Endothelial cell of umbilical vein (primary cell): ENCODE data around the gene SLFN13. TPM values are rescaled to one million over a fixed set of nuclear protein-coding genes. Genes with fewer than 3 reads are reported as not detected.
"Not testable (repeated sequence)": the region's sequence is repeated elsewhere in the genome, so short reads cannot be mapped to it uniquely, and the experiment has no call there.

ENCODE experiments used
- BruUV-seq: library from RNA; stranded (reverse); fragments of 400-500 nt; replicated peaks from 2 replicates; lab custom pipeline; 2021; lab: Mats Ljungman, UMichigan
- CTCF ChIA-PET: fragments of 300-600, 350-600 bp; sonication (Branson Sonifier 250); formaldehyde crosslinking; loops from one replicate; lab custom pipeline; 2021; ENCODE audit warnings: antibody characterized with exemption, inconsistent platforms; lab: Charles Lee
- POLR2A ChIA-PET: fragments of 300-600, 350-600 bp; sonication (Branson Sonifier 250); formaldehyde crosslinking; loops from one replicate; lab custom pipeline; 2021; ENCODE audit warnings: antibody characterized with exemption, inconsistent platforms; lab: Charles Lee
- DNase-seq: peaks from one replicate; pipeline ENCODE4 v3.0.0-alpha.2; 2011; ENCODE audit warnings: low read depth, low spot score
- FAIRE-seq: peaks from 2 replicates; lab custom pipeline; 2011; peaks lifted over from hg19 to GRCh38; lab: Jason Lieb, UNC
- H2AFZ ChIP-seq: 2 replicates; pipeline ENCODE4 v1.6.0; 2012; ENCODE audit warnings: low read depth, low read length, control low read depth, inconsistent platforms
- H3K27ac ChIP-seq: 2 replicates; pipeline ENCODE4 v1.5.1; 2011; ENCODE audit warnings: low read depth, mild to moderate bottlenecking, control low read depth, low read length, moderate library complexity; ENCODE audit not compliant: insufficient read depth
- H3K27me3 ChIP-seq, 2 experiments: 2 replicates each; pipeline versions ENCODE4 v1.6.0 to v1.6.1; 2011; ENCODE audit warnings: low read length in 2 of 2, mixed read lengths in 1 of 2; ENCODE audit not compliant: control insufficient read depth in 2 of 2, insufficient read depth in 2 of 2
- H3K36me3 ChIP-seq, 2 experiments: 2 replicates in 1 of 2; 3 replicates in 1 of 2; pipeline ENCODE4 v1.5.1; 2011; ENCODE audit warnings: low read length in 2 of 2, mild to moderate bottlenecking in 1 of 2, moderate library complexity in 1 of 2; ENCODE audit not compliant: control insufficient read depth in 2 of 2, insufficient read depth in 2 of 2; ENCODE audit errors: extremely low read depth in 1 of 2
- H3K4me1 ChIP-seq: 3 replicates; pipeline ENCODE4 v1.5.1; 2011; ENCODE audit warnings: mild to moderate bottlenecking, low read length; ENCODE audit not compliant: control insufficient read depth, insufficient read depth; ENCODE audit errors: extremely low read depth
- H3K4me2 ChIP-seq: 2 replicates; pipeline ENCODE4 v1.6.1; 2011; ENCODE audit warnings: low read length, control low read depth, mixed read lengths; ENCODE audit not compliant: insufficient read depth
- H3K4me3 ChIP-seq, 3 experiments: fragments of 200-600 bp in 1 of 3; sonication (generic), shearing (Covaris generic) in 1 of 3; replicated peaks in 1 of 3; 2 replicates each; pipeline ENCODE4 v1.5.1; 2011 to 2016; ENCODE audit warnings: control low read depth in 3 of 3, low read length in 3 of 3, mild to moderate bottlenecking in 2 of 3, inconsistent platforms in 1 of 3, low read depth in 1 of 3, moderate library complexity in 1 of 3; ENCODE audit not compliant: insufficient read depth in 1 of 3
- H3K79me2 ChIP-seq: 2 replicates; pipeline ENCODE4 v1.6.0; 2012; ENCODE audit warnings: low read length, inconsistent platforms; ENCODE audit not compliant: control insufficient read depth, insufficient read depth
- H3K9ac ChIP-seq: replicated peaks from 2 replicates; pipeline ENCODE3; 2011; ENCODE audit warnings: low read length, control low read depth; ENCODE audit not compliant: insufficient read depth; ENCODE audit errors: extremely low read depth
- H3K9me1 ChIP-seq: replicated peaks from 3 replicates; pipeline ENCODE4 v1.6.0; 2011; ENCODE audit warnings: mild to moderate bottlenecking, low read length; ENCODE audit not compliant: control insufficient read depth, insufficient read depth; ENCODE audit errors: extremely low read depth
- H3K9me3 ChIP-seq: replicated peaks from 2 replicates; pipeline ENCODE4 v1.5.1; 2012; ENCODE audit warnings: low read length, inconsistent platforms; ENCODE audit not compliant: control insufficient read depth, insufficient read depth
- H4K20me1 ChIP-seq: replicated peaks from 2 replicates; pipeline ENCODE3; 2011; ENCODE audit warnings: mild to moderate bottlenecking, low read length; ENCODE audit not compliant: control insufficient read depth, insufficient read depth; ENCODE audit errors: extremely low read depth
- EZH2 ChIP-seq: IDR thresholded peaks from 2 replicates; pipeline ENCODE4 v1.6.1; 2012; ENCODE audit warnings: borderline replicate concordance, low read depth, mild to moderate bottlenecking, moderate library complexity, low read length, inconsistent platforms; ENCODE audit not compliant: severe bottlenecking
- FOS ChIP-seq: IDR thresholded peaks from 2 replicates; pipeline ENCODE4 v1.6.1; 2011; ENCODE audit warnings: mild to moderate bottlenecking, low read length, moderate library complexity, borderline replicate concordance; ENCODE audit not compliant: insufficient read depth
- GATA2 ChIP-seq: IDR thresholded peaks from 2 replicates; pipeline ENCODE4 v1.7.0; 2011; ENCODE audit warnings: low read depth, mild to moderate bottlenecking, moderate library complexity, mixed read lengths, low read length; ENCODE audit not compliant: insufficient read length, insufficient read depth
- JUN ChIP-seq: IDR thresholded peaks from 2 replicates; pipeline ENCODE4 v1.6.1; 2011; ENCODE audit warnings: borderline replicate concordance, low read depth; ENCODE audit not compliant: insufficient read length, insufficient read depth
- MYC ChIP-seq: IDR thresholded peaks from one replicate; pipeline ENCODE4 v1.6.1; 2011; ENCODE audit warnings: mild to moderate bottlenecking, low read depth, low read length
- POLR2A ChIP-seq: IDR thresholded peaks from 2 replicates; pipeline ENCODE4 v1.6.1; 2012; ENCODE audit warnings: low read depth, mild to moderate bottlenecking, control low read depth, low read length
- POLR2AphosphoS5 ChIP-seq: IDR thresholded peaks from 2 replicates; pipeline ENCODE4 v1.6.1; 2012; ENCODE audit warnings: low read depth, mild to moderate bottlenecking, control low read depth, low read length, moderate library complexity; ENCODE audit not compliant: insufficient read depth
- dilution Hi-C: fragments of 300-500 bp; cut with MboI; formaldehyde crosslinking; loops from one replicate; pipeline ENCODE4 v1.15.0; 2019; ENCODE audit warnings: low sequenced_read_pairs; ENCODE audit not compliant: extremely low pct_ligation_motif_present
- intact Hi-C: fragments of 100-400 bp; cut with micrococcal nuclease; formaldehyde crosslinking; loops from one replicate; pipeline ENCODE4 v1.10.0; 2022
- polyA plus RNA-seq, 4 experiments: library from polyadenylated mRNA; depleted of rRNA in 3 of 4; stranded (reverse) in 3 of 4; unstranded in 1 of 4; fragments of >200 nt; gene quantifications; 2 replicates each; pipeline versions ENCODE4 v1.2.1 to v1.2.3, GENCODE V29; 2011 to 2012; ENCODE audit warnings: missing spikeins in 1 of 4
- total RNA-seq: library from RNA; stranded (reverse); gene quantifications from 2 replicates; pipeline ENCODE4 v1.2.3, GENCODE V29; 2021
- TF ChIP-seq, protein P1 (sequence below): IDR thresholded peaks from 2 replicates; pipeline ENCODE4 v1.6.1; 2011; ENCODE audit not compliant: insufficient read depth, insufficient read length
- TF ChIP-seq, protein P2 (sequence below), 2 donors: IDR thresholded peaks; 1 replicate in 1 of 2; 2 replicates in 1 of 2; pipeline ENCODE4 v1.5.1; 2011; ENCODE audit warnings: low read length in 2 of 2, mild to moderate bottlenecking in 2 of 2, moderate library complexity in 2 of 2, control low read depth in 1 of 2, inconsistent platforms in 1 of 2, low read depth in 1 of 2; ENCODE audit not compliant: insufficient read depth in 1 of 2; ENCODE audit errors: extremely low read depth in 1 of 2

The SLFN13 gene
- total and polyA plus RNA-seq, 2 donors (not counting 3 experiments of a cell fraction or from before 2014, with no cell fraction given) = 2.3 to 13.7 TPM

DNA sequence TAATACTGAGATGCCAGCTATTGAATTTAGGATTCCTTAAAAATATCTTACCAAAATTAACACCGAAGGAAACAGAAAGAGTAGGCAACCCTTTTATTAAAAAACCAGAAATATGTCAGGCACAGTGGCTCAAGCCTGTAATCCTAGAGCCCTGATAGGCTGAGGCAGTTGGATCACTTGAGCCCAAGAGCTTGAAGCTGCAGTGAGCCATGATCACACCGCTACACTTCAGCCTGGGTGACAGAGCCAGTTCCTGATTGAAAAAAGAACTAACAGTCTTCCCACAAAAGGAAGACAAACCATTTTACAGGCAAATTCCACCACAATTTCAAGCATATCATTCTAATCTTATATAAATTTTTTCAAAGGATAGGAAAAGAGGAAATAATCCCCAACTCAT lies 31.9 kb downstream of the SLFN13 start:
- H3K27me3 ChIP-seq = no peaks in the 10 kb centered on the region
- ChIA-PET CTCF (no interaction called here), POLR2A (no interaction called here)
- peaks cover 3% of the 10 kb centered on the region for H4K20me1 ChIP-seq
- H3K4me3 ChIP-seq = no peak overlapping the region
- H2AFZ ChIP-seq = no peak overlapping the region
- intact Hi-C loops = no loop called here
- H3K79me2 ChIP-seq = peaks cover 59% of the 10 kb centered on the region
- TF ChIP-seq MYC = no peak
- TF ChIP-seq POLR2A = no peak
- TF ChIP-seq FOS = no peak
- no peak for TF ChIP-seq GATA2
- TF ChIP-seq JUN = no peak
- TF ChIP-seq, protein P1, sequence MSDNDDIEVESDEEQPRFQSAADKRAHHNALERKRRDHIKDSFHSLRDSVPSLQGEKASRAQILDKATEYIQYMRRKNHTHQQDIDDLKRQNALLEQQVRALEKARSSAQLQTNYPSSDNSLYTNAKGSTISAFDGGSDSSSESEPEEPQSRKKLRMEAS = no peak
- TF ChIP-seq POLR2AphosphoS5 = no peak
- TF ChIP-seq, protein P2, sequence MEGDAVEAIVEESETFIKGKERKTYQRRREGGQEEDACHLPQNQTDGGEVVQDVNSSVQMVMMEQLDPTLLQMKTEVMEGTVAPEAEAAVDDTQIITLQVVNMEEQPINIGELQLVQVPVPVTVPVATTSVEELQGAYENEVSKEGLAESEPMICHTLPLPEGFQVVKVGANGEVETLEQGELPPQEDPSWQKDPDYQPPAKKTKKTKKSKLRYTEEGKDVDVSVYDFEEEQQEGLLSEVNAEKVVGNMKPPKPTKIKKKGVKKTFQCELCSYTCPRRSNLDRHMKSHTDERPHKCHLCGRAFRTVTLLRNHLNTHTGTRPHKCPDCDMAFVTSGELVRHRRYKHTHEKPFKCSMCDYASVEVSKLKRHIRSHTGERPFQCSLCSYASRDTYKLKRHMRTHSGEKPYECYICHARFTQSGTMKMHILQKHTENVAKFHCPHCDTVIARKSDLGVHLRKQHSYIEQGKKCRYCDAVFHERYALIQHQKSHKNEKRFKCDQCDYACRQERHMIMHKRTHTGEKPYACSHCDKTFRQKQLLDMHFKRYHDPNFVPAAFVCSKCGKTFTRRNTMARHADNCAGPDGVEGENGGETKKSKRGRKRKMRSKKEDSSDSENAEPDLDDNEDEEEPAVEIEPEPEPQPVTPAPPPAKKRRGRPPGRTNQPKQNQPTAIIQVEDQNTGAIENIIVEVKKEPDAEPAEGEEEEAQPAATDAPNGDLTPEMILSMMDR (IDR thresholded peaks at IDR 0.05; ENCODE audit: extremely low read depth in 1 of 2, insufficient read depth in 1 of 2, low read depth in 1 of 2, low read length in 2 of 2) = no peak
- no peak for TF ChIP-seq EZH2
- H3K9me3 ChIP-seq = no peaks in the 10 kb centered on the region
- FAIRE-seq (no peak), DNase-seq (no peak)
- peaks cover 7 to 13% of the 10 kb centered on the region in 2 experiments for H3K36me3 ChIP-seq
- H3K9me1 ChIP-seq = no peaks in the 10 kb centered on the region
- H3K4me2 ChIP-seq = no peak overlapping the region
- dilution Hi-C loops = no loop called here
- no peak overlapping the region for H3K27ac ChIP-seq
- H3K9ac ChIP-seq = no peak overlapping the region
- H3K4me1 ChIP-seq = no peaks in the 10 kb centered on the region
- no TSS peak for BruUV-seq

DNA sequence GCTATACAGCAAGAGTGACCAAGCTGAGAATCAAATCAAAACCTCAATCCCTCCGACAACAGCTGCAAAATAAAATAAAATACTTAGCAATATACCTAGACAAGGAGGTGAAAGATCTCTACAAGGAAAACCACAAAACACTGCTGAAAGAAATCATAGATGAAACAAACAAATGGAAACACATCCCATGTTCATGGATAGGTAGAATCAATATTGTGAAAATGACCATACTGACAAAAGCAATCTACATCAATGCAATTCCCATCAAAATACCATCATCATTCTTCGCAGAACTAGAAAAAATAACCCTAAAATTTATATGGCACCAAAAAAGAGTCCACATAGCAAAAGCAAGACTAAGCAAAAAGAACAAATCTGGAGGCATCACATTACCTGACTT lies 33.9 kb downstream of the SLFN13 start:
- H3K27ac ChIP-seq, H3K4me2 ChIP-seq, H3K9me1 ChIP-seq, FAIRE-seq, H3K4me1 ChIP-seq, H3K9ac ChIP-seq, H3K27me3 ChIP-seq, H4K20me1 ChIP-seq, POLR2A ChIA-PET, intact Hi-C loops, DNase-seq, BruUV-seq, H2AFZ ChIP-seq, H3K4me3 ChIP-seq, dilution Hi-C loops, H3K9me3 ChIP-seq: not testable (repeated sequence)
- CTCF ChIA-PET = interaction anchor here (0.9 kb wide), 1 partner anchor 9 kb away, joined by 3 read pairs; no protein-coding TSS in a partner anchor
- peaks cover 52% of the 10 kb centered on the region for H3K79me2 ChIP-seq
- H3K36me3 ChIP-seq = peaks cover 11 to 22% of the 10 kb centered on the region in 2 experiments
